GM12892 (cell line): ENCODE results near the gene PTPN4.

Source experiments
- POLR2A ChIP-seq: IDR thresholded peaks from 2 replicates; pipeline ENCODE4 v1.6.1; 2011; ENCODE audit warnings: low read depth, low read length, control low read depth
- POLR2AphosphoS5 ChIP-seq: IDR thresholded peaks from 2 replicates; pipeline ENCODE4 v1.6.1; 2011; ENCODE audit warnings: low read depth, low read length, control low read depth

DNA sequence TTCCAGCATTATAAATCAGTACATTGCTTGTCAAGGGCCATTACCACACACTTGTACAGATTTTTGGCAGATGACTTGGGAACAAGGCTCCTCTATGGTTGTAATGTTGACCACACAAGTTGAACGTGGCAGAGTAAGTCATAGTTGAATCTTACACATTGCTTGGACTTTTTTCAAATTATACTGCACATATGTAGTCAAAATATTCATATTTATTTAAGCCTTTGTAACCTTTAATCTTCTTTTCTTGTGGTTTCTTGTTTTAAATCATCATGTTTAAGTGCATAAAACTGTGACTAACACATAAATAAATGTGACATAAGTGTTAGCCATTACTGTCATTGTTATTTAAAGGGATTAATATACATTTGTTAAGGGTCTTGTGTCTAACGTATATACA, 201.1 kb downstream of the PTPN4 start:
- TF ChIP-seq POLR2AphosphoS5 (no peak), POLR2A (no peak)
